MM.1S (cell line): ENCODE data around the gene ECHDC3.

Source experiments
- DNase-seq: peaks from one replicate; pipeline ENCODE4 v3.0.0-alpha.2; 2015
- H2AFZ ChIP-seq: fragments of 300-600 bp; sonication (generic); 2 replicates; pipeline ENCODE4 v1.6.0; 2016; ENCODE audit warnings: antibody characterized with exemption, low read length
- H3F3A ChIP-seq: fragments of 300-600 bp; sonication (generic); 2 replicates; pipeline ENCODE4 v1.6.1; 2016; ENCODE audit warnings: mild to moderate bottlenecking, antibody characterized with exemption, low read length, moderate library complexity, mixed read lengths; ENCODE audit not compliant: insufficient read depth
- H3K27ac ChIP-seq: fragments of 300-600 bp; sonication (generic); 2 replicates; pipeline ENCODE4 v1.5.1; 2016; ENCODE audit warnings: mild to moderate bottlenecking, low read length
- H3K27me3 ChIP-seq: fragments of 300-600 bp; sonication (generic); replicated peaks from 2 replicates; pipeline ENCODE4 v1.6.0; 2016; ENCODE audit warnings: low read length; ENCODE audit not compliant: insufficient read depth
- H3K36me3 ChIP-seq: fragments of 300-600 bp; sonication (generic); replicated peaks from 2 replicates; pipeline ENCODE4 v1.6.1; 2016; ENCODE audit warnings: mild to moderate bottlenecking, low read length, mixed read lengths; ENCODE audit not compliant: insufficient read depth
- H3K4me1 ChIP-seq: fragments of 300-600 bp; sonication (generic); 2 replicates; pipeline ENCODE4 v1.6.1; 2016; ENCODE audit warnings: low read length, mixed read lengths
- H3K4me2 ChIP-seq: fragments of 300-600 bp; sonication (generic); 2 replicates; pipeline ENCODE4 v1.6.0; 2016; ENCODE audit warnings: low read depth, low read length
- H3K4me3 ChIP-seq: fragments of 300-600 bp; sonication (generic); 2 replicates; pipeline ENCODE4 v1.5.1; 2016; ENCODE audit warnings: low read length, mixed read lengths
- H3K79me2 ChIP-seq: fragments of 300-600 bp; sonication (generic); 2 replicates; pipeline ENCODE4 v1.6.1; 2016; ENCODE audit warnings: mixed run types, low read length, mixed read lengths
- H3K9ac ChIP-seq: fragments of 300-600 bp; sonication (generic); 2 replicates; pipeline ENCODE4 v1.6.1; 2016; ENCODE audit warnings: low read length, mixed read lengths
- H3K9me2 ChIP-seq: fragments of 300-600 bp; sonication (generic); replicated peaks from 2 replicates; pipeline ENCODE4 v1.6.1; 2016; ENCODE audit warnings: mild to moderate bottlenecking, low read length, mixed read lengths; ENCODE audit not compliant: insufficient read depth
- H3K9me3 ChIP-seq: fragments of 300-600 bp; sonication (generic); replicated peaks from 2 replicates; pipeline ENCODE4 v1.6.1; 2016; ENCODE audit warnings: mild to moderate bottlenecking, low read length, mixed read lengths; ENCODE audit not compliant: insufficient read depth
- H4K20me1 ChIP-seq: fragments of 300-600 bp; sonication (generic); 2 replicates; pipeline ENCODE4 v1.6.1; 2016; ENCODE audit warnings: mild to moderate bottlenecking, low read length, moderate library complexity, mixed read lengths; ENCODE audit not compliant: insufficient read depth
- EZH2 ChIP-seq: fragments of 300-600 bp; sonication (generic); optimal IDR thresholded peaks from 2 replicates; pipeline ENCODE3; 2017; ENCODE audit warnings: low read depth, mild to moderate bottlenecking, antibody characterized with exemption, low read length, mixed read lengths
- EZH2phosphoT487 ChIP-seq: fragments of 300-600 bp; sonication (generic); IDR thresholded peaks from 2 replicates; pipeline ENCODE4 v1.6.1; 2018; ENCODE audit warnings: antibody characterized with exemption, low read length
- TF ChIP-seq, protein P1 (sequence below): fragments of 300-600 bp; sonication (generic); IDR thresholded peaks from 2 replicates; pipeline ENCODE4 v1.5.1; 2016; ENCODE audit warnings: antibody characterized with exemption, low read length, mixed read lengths

The ECHDC3 gene

DNA sequence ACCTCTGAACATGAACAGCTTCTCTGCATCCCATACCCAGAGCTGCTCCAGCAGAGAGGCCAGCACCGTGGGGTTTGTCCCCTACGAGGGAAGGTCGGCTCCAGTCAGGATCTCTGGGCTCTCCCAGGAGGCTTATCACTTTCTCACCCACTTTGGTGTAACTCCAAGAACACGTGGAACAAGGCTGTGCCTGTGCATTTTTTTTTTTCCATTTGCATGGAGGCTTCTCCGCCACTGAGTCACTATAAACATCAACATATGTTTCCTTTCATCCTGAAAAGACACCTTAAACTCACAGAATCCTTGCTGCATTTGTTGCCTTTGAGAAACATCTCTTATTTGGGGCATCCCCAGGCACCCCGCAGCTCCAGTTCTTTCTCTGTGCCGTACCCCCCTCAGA is 29.4 kb upstream of the ECHDC3 start:
- peaks cover 5% of the 10 kb centered on the region; the same call in 1 of the 2 replicates for H4K20me1 ChIP-seq
- no peak overlapping the region for H3K27ac ChIP-seq
- H3F3A ChIP-seq = peaks cover 8% of the 10 kb centered on the region
- no peak overlapping the region for H2AFZ ChIP-seq
- no peak overlapping the region for H3K4me2 ChIP-seq
- H3K27me3 ChIP-seq = peaks cover 88% of the 10 kb centered on the region
- H3K36me3 ChIP-seq = no peaks in the 10 kb centered on the region
- no peaks in the 10 kb centered on the region for H3K9me2 ChIP-seq
- TF ChIP-seq EZH2phosphoT487 (no peak; the same call in 1 of the 2 replicates), EZH2 (no peak)
- TF ChIP-seq, protein P1, sequence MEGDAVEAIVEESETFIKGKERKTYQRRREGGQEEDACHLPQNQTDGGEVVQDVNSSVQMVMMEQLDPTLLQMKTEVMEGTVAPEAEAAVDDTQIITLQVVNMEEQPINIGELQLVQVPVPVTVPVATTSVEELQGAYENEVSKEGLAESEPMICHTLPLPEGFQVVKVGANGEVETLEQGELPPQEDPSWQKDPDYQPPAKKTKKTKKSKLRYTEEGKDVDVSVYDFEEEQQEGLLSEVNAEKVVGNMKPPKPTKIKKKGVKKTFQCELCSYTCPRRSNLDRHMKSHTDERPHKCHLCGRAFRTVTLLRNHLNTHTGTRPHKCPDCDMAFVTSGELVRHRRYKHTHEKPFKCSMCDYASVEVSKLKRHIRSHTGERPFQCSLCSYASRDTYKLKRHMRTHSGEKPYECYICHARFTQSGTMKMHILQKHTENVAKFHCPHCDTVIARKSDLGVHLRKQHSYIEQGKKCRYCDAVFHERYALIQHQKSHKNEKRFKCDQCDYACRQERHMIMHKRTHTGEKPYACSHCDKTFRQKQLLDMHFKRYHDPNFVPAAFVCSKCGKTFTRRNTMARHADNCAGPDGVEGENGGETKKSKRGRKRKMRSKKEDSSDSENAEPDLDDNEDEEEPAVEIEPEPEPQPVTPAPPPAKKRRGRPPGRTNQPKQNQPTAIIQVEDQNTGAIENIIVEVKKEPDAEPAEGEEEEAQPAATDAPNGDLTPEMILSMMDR = no peak
- no peaks in the 10 kb centered on the region for H3K79me2 ChIP-seq
- peaks cover 14% of the 10 kb centered on the region for H3K4me1 ChIP-seq
- no peaks in the 10 kb centered on the region for H3K9me3 ChIP-seq
- H3K4me3 ChIP-seq = no peak overlapping the region
- no peak overlapping the region for H3K9ac ChIP-seq
- no peak for DNase-seq

DNA sequence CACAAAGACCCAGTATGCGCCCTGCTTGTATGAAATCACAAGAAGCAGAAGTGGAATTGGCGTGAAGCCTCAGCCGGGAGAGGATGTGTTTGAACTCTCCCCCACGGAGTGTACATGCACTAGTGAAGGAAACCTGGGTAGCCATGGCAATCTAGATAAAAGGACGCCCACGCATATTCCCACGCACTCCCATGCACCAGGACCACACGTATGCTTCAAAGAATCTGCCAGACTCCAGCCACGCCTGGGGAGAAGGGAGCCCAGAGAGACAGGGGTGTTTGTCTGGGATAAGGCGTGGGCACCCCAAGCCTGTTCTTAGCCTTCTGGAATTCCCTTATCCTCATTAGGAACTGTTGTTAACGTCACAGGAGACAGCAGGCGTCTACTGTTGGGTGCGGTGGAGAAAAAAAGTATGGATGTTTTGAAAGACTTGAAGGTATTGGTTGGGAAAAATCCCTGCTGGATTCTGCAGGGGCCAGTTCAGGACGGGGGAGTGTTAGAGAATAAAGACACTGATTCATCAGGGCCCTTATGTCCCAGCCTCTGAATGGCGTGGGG is 28.9 kb upstream of the ECHDC3 start:
- no peaks in the 10 kb centered on the region for H3K9me3 ChIP-seq
- no peak overlapping the region for H3K4me2 ChIP-seq
- H3K79me2 ChIP-seq = no peaks in the 10 kb centered on the region
- H4K20me1 ChIP-seq = peaks cover 2% of the 10 kb centered on the region; the same call in 1 of the 2 replicates
- H2AFZ ChIP-seq = no peak overlapping the region
- no peak for DNase-seq
- H3K36me3 ChIP-seq = no peaks in the 10 kb centered on the region
- H3F3A ChIP-seq = peaks cover 11% of the 10 kb centered on the region
- H3K9me2 ChIP-seq = no peaks in the 10 kb centered on the region
- TF ChIP-seq, protein P1 = no peak
- TF ChIP-seq EZH2 = no peak
- no peak for TF ChIP-seq EZH2phosphoT487
- H3K9ac ChIP-seq = no peak overlapping the region
- no peak overlapping the region for H3K27ac ChIP-seq
- H3K4me1 ChIP-seq = peaks cover 14% of the 10 kb centered on the region
- H3K27me3 ChIP-seq = peaks cover 83% of the 10 kb centered on the region
- no peak overlapping the region for H3K4me3 ChIP-seq

DNA sequence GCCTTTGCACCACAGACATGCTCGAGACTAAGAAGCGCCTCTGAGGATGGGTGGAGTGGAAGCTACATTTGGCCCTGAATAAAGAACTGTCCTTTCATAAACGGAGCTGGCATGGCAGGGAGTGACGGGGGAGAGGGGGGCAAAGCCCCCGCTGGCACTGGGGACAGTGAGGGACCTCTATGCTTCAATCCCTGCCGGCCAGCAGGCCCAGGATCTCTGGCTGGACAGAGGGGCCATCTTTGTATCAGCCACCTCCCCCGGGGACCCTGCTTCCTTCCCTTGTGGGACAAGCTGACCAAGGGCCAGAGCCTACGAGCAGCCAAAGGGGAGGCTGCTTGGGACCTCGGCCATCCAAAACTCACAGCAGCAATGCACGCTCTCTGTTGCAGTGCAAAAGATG is 28.2 kb upstream of the ECHDC3 start:
- H2AFZ ChIP-seq = no peak overlapping the region
- H3K9ac ChIP-seq = no peak overlapping the region
- no peaks in the 10 kb centered on the region for H3K79me2 ChIP-seq
- H4K20me1 ChIP-seq = peaks cover 2% of the 10 kb centered on the region; the same call in 1 of the 2 replicates
- peaks cover 14% of the 10 kb centered on the region for H3K4me1 ChIP-seq
- no peaks in the 10 kb centered on the region for H3K9me3 ChIP-seq
- TF ChIP-seq EZH2phosphoT487 (no peak), EZH2 (no peak)
- TF ChIP-seq, protein P1 = no peak
- no peak for DNase-seq
- no peaks in the 10 kb centered on the region for H3K9me2 ChIP-seq
- peaks cover 13% of the 10 kb centered on the region for H3F3A ChIP-seq
- H3K36me3 ChIP-seq = no peaks in the 10 kb centered on the region
- H3K27ac ChIP-seq = no peak overlapping the region
- no peak overlapping the region for H3K4me3 ChIP-seq
- H3K27me3 ChIP-seq = peaks cover 79% of the 10 kb centered on the region
- H3K4me2 ChIP-seq = no peak overlapping the region
